Panc1 (cell line): ENCODE results near the gene SLC9A2.

Experiments
- CTCF ChIP-seq: fragments of 450-650 bp; IDR thresholded peaks from 2 replicates; pipeline ENCODE4 v1.5.1; 2017; ENCODE audit warnings: mild to moderate bottlenecking
- POLR2AphosphoS5 ChIP-seq: IDR thresholded peaks from 2 replicates; pipeline ENCODE4 v1.6.1; 2012; ENCODE audit warnings: mild to moderate bottlenecking, low read depth, low read length, moderate library complexity
- REST ChIP-seq, 2 experiments: IDR thresholded peaks; 2 replicates each; pipeline ENCODE4 v1.6.1; 2011 to 2012; ENCODE audit warnings: low read depth in 2 of 2, control low read depth in 1 of 2, low read length in 1 of 2, mild to moderate bottlenecking in 1 of 2, moderate library complexity in 1 of 2; ENCODE audit not compliant: insufficient read depth in 1 of 2
- SIN3A ChIP-seq: IDR thresholded peaks from 2 replicates; pipeline ENCODE4 v1.6.1; 2012; ENCODE audit warnings: low read depth, mild to moderate bottlenecking, low read length, moderate library complexity, borderline replicate concordance; ENCODE audit not compliant: insufficient read depth

GRCh38 chr2:102582845-102583244, 36.5 kb upstream of the SLC9A2 start:
- TF ChIP-seq REST (IDR thresholded peaks at IDR 0.05; ENCODE audit: insufficient read depth in 1 of 2, low read depth in 2 of 2, low read length in 1 of 2) (no peak), CTCF (no peak), POLR2AphosphoS5 (no peak), SIN3A (no peak)
